ENCODE results near the gene EDDM3A. TPM values are rescaled to one million over a fixed set of nuclear protein-coding genes. Genes with fewer than 3 reads are reported as not detected.

EDDM3A gene
- total RNA-seq, 2 donors from 2014 or later: not detected

GRCh38 chr14:20711685-20712084 lies 34.0 kb upstream of the EDDM3A start:
- no peaks in the 10 kb centered on the region for H3K9me3 ChIP-seq
- 80% methylated on average over 4 of the region's 4 CpGs for WGBS
- H3K36me3 ChIP-seq: no peaks in the 10 kb centered on the region
- no peak for TF ChIP-seq POLR2AphosphoS5 (IDR thresholded peaks at IDR 0.05)
- TF ChIP-seq POLR2A (IDR thresholded peaks at IDR 0.05): no peak
- no peak for TF ChIP-seq CTCF (IDR thresholded peaks at IDR 0.05)
- no peak overlapping the region for H3K4me3 ChIP-seq
- no peak overlapping the region for H3K27ac ChIP-seq
- no peak for DNase-seq (ENCODE audit: low spot score)
- H3K4me1 ChIP-seq (replicated peaks): peaks cover 2% of the 10 kb centered on the region
- intact Hi-C loops (cut with DNase I): no loop called here
- H3K27me3 ChIP-seq (replicated peaks; ENCODE audit: insufficient read depth): no peaks in the 10 kb centered on the region

- no peaks in the 10 kb centered on the region for H3K36me3 ChIP-seq
- TF ChIP-seq POLR2AphosphoS5 (IDR thresholded peaks at IDR 0.05) (no peak), CTCF (IDR thresholded peaks at IDR 0.05) (no peak), POLR2A (IDR thresholded peaks at IDR 0.05) (no peak)
- H3K4me3 ChIP-seq: no peak overlapping the region
- no peaks in the 10 kb centered on the region for H3K9me3 ChIP-seq
- no peaks in the 10 kb centered on the region for H3K27me3 ChIP-seq (replicated peaks; ENCODE audit: insufficient read depth)
- WGBS: 38% methylated on average over 2 of the region's 2 CpGs
- DNase-seq (ENCODE audit: low spot score): no peak
- peaks cover 2% of the 10 kb centered on the region for H3K4me1 ChIP-seq (replicated peaks)
- intact Hi-C loops (cut with DNase I): no loop called here
- H3K27ac ChIP-seq: no peak overlapping the region
Measured at GRCh38 chr14:20712904-20713303, 32.8 kb upstream of the EDDM3A start.

- Histone ChIP-seq H3K4me3 (no peak overlapping the region), H3K4me1 (replicated peaks) (peaks cover 2% of the 10 kb centered on the region), H3K27me3 (replicated peaks; ENCODE audit: insufficient read depth) (no peaks in the 10 kb centered on the region), H3K36me3 (no peaks in the 10 kb centered on the region), H3K27ac (peak overlapping the region in 1 of 2 donors; percentile 47), H3K9me3 (no peaks in the 10 kb centered on the region)
- peak; percentile 82 for DNase-seq (ENCODE audit: low spot score)
- intact Hi-C loops (cut with DNase I): no loop called here
- WGBS: 12% methylated on average over 4 of the region's 4 CpGs
- TF ChIP-seq CTCF (IDR thresholded peaks at IDR 0.05) (no peak), POLR2AphosphoS5 (IDR thresholded peaks at IDR 0.05) (peak; percentile 75), POLR2A (IDR thresholded peaks at IDR 0.05) (no peak)
Measured at GRCh38 chr14:20714593-20715250, 31.0 kb upstream of the EDDM3A start.

- peak; percentile 16 for DNase-seq (ENCODE audit: low spot score)
- Histone ChIP-seq H3K4me1 (replicated peaks) (peaks cover 2% of the 10 kb centered on the region), H3K9me3 (no peaks in the 10 kb centered on the region), H3K36me3 (no peaks in the 10 kb centered on the region), H3K27ac (peak overlapping the region in 1 of 2 donors; percentile 40), H3K4me3 (no peak overlapping the region), H3K27me3 (replicated peaks; ENCODE audit: insufficient read depth) (no peaks in the 10 kb centered on the region)
- intact Hi-C loops (cut with DNase I): no loop called here
- WGBS: 45% methylated on average over 4 of the region's 4 CpGs
- TF ChIP-seq POLR2A (IDR thresholded peaks at IDR 0.05) (no peak), POLR2AphosphoS5 (IDR thresholded peaks at IDR 0.05) (peak; percentile 48), CTCF (IDR thresholded peaks at IDR 0.05) (no peak)
Measured at GRCh38 chr14:20719777-20720176, 25.9 kb upstream of the EDDM3A start.

- intact Hi-C loops (cut with DNase I): no loop called here
- 90% methylated on average over 6 of the region's 6 CpGs for WGBS
- no peaks in the 10 kb centered on the region for H3K36me3 ChIP-seq
- no peaks in the 10 kb centered on the region for H3K27me3 ChIP-seq (replicated peaks; ENCODE audit: insufficient read depth)
- no peaks in the 10 kb centered on the region for H3K9me3 ChIP-seq
- TF ChIP-seq POLR2AphosphoS5 (IDR thresholded peaks at IDR 0.05): no peak
- TF ChIP-seq POLR2A (IDR thresholded peaks at IDR 0.05): no peak
- TF ChIP-seq CTCF (IDR thresholded peaks at IDR 0.05): no peak
- H3K27ac ChIP-seq: no peak overlapping the region
- H3K4me3 ChIP-seq: no peak overlapping the region
- no peaks in the 10 kb centered on the region for H3K4me1 ChIP-seq (replicated peaks)
- no peak for DNase-seq (ENCODE audit: low spot score)
Measured at GRCh38 chr14:20720741-20721140, 24.9 kb upstream of the EDDM3A start.
